ENCODE measurements around the gene CTSD.
"Not testable (repeated sequence)": the region's sequence is repeated elsewhere in the genome, so short reads cannot be mapped to it uniquely, and the experiment has no call there.

CTSD gene

DNA sequence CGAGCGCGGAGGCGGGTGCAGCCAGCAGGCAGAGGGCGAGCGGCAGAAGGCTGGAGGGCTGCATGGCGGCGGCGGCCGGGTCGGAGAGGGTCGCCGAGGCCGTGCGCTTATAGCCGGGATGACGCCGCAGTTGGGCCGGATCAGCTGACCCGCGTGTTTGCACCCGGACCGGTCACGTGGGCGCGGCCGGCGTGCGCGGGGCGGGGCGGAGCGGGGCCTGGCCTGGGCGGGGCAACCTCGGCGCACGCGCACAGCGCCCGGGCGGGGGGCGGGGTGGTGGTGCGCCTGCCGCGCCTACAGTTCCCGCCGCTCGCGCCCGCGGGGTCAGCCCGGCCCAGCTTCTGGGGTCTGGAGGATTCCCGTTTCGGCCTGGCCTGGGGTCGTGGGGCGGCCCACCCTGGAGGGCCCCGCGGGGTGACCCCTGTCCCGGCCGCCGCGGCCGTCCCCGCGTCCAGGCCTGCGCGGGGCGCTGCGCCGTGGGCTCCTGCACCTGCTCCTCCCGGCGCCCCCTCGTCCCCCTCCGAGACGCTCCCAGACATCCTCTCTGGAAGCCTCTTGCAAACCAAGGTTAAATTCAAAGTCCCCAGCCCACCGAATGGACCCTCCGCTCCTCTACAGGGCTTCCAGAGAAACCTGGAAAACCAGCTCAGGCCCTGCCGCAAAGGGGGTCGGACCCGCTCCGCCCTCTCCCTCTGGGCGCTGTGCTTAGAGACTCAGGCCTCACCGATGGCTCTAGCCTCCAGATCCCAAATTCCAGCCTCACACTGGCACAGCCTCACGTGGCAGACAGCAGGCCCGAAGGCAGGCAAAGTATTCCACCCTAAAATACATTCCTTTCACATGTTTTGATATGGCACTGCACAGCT lies at the start of gene CTSD:
Gene CTSD (minus strand): TSS at position 132 of the 866 bp plus-strand sequence. CDS start 68 bp downstream, at position 64.
- peak; percentile 75 for ATAC-seq

DNA sequence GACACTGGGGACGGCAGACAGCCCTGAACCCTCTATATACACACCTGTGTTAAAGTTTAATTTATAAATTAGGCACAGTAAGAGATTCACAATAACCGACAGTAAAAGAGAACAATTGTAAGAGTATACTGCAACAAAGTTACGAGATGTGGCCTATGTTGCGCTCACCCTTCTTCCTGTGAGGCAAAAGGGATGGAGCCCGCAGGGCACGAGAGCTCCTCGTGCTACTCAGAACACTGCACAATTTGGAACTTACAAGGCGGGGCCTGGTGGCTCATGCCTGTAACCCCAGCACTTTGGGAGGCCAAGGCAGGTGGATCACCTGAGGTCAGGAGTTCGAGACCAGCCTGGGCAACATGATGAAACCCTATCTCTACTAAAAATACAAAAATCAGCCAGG lies 49.6 kb upstream of the CTSD start:
- ATAC-seq, DNase-seq: not testable (repeated sequence)

More for the DNA sequence above, at the start of gene CTSD:
- DNase-seq = peak; percentile 96

DNA sequence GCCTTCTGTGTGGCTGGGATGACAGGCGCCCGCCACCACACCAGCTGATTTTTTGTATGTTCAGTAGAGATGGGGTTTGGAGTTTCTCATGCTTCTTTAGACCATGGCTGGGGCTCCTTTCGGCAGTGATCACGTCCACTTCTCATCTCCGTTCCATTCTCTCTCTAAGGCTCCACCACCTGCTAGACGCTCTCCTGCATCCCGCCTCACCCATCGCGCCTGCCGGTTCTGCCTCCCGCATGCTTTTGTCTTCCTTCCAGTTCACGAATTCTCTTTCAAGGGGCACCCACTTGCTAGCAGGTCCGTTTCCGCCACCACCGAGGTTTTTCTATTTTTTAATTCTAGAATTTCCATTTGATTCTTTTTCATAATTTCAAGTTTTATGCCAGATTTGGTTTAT lies 49.1 kb upstream of the CTSD start:
- DNase-seq = no peak
- ATAC-seq = no peak

DNA sequence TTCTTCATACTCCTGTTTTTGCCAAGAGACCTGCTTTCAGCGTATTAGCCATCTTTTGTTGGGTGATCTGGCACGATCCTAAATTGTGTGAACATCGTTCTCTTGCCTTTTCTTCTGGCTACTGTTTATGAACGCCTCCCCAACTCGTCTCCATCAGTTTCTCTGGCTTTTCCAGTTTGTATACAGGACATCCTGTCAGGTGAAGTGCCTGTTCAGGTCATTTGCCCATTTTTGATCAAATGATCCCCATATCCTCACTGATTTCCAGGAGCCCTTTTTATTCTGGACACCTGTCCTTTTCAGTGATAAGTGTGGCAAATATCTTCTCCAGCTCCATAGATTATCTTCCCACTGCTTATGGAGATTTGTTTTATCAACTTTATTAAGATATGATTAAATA lies 48.5 kb upstream of the CTSD start:
- ATAC-seq = no peak

DNA sequence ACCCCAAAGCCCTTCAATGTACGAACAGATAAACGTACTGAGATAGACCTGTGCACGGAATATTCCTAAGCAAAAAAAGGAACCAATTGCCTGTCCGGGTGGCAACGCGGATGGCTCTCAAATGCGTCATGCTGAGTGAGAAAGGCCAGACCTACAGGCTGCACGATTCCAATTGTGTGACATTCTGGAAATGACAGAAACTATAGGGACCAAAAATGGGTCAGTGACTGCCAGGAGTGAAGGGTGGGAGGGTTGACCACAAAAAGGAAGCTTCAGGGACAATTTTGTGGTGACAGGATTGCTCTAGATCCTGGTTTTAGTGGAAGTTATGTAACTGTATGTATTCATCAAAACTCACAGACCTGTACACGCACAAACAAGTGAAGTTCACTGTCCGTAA lies 47.0 kb upstream of the CTSD start:
- no peak for ATAC-seq
- DNase-seq = no peak

More for the DNA sequence above, 48.5 kb upstream of the CTSD start:
- no peak for DNase-seq

DNA sequence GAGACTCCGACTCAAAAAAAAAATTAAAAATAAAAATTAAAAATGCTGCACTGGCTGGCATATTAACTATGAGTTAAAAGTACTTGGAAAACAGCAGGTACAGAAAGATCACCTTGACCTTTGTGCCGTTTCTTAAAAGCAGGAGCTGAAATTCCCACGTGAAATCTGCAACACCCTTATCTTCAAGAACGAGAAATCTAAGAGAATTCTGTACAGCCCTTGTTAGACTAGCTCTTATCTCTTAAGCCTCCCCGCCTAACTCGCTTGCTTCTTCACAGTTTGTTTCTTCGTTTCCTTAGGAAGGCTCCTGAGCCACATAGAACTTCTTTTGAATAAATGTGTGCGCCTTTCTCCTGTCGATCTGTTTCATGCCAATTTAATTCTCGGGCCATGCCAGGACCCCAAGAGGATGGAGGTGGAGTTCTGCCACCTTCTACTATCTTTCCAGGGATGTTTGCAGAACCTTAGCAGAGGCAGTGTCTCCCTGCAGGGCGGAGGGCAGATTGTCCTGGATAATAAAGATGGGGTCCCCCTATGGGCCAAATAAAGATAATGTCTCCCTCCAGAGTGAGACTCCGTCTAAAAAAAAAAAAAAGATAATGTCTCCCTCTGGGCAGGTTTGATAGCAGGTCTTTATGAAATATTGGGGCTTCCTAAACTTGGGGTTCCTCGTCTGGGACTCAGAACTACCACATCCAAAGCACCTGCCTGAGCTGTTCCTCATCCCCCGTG lies 43.7 kb upstream of the CTSD start:
- ATAC-seq = no peak
- no peak for DNase-seq

DNA sequence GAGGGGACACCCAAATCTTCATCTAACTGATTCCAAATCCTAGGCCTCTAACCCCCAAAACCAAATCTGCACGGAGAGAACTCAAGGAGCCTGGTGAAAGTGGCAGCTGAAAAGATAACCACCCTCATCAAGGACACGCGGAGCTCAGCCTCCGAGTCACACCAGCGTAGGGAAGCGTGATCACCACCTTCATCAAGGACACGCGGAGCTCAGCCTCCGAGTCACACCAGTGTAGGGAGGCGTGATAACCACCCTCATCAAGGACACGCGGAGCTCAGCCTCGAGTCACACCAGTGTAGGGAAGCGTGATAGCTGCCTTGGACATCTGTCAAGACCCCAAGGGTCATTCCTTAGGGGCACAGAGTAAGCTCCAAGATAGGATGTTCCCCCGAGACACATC lies 41.8 kb upstream of the CTSD start:
- DNase-seq (no peak), ATAC-seq (no peak)

DNA sequence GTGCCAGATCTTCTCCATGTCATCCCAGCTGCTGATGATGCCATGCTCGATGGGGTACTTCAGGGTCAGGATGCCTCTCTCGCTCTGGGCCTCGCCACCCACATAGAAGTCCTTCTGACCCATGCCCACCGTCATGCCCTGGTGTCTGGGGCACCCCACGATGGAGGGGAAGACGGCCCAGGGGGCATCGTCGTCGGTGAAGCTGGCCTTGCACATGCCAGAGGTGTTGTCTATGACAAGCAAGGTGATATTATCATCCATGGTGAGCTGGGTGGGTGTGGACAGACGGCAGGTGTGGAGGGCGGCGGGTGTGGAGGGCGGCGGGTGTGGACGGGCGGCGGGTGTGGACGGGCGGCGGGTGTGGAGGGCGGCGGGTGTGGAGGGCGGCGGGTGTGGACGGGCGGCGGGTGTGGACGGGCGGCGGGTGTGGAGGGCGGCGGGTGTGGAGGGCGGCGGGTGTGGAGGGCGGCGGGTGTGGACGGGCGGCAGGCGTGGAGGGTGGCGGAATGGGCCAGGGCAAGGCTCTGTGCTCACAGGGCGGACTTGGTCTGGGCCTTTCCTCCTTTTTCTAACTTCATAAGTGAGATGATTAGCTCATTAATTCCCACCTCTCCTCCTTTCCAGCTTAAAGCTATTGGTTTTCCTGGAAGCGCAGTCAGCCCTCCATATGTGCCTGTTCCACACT lies 40.2 kb upstream of the CTSD start:
- ATAC-seq, DNase-seq: not testable (repeated sequence)

DNA sequence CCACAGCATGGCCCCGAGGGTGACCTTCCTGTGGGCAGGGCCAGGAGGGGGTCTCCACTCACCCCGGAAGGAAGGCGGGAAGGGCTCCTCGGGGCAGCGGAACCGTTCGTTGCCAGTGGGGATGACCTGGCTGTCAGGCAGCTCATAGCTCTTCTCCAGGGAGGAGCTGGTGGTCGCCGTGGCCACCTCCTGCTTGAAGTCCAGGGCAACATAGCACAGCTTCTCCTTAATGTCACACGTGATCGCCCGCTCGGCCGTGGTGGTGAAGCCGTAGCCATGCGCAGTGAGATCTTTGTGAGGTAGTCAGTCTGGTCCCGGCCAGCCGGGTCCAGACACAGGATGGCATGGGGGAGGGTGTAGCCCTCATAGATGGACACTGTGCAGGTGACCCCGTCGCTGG lies 39.5 kb upstream of the CTSD start:
- ATAC-seq = no peak
- DNase-seq = no peak

DNA sequence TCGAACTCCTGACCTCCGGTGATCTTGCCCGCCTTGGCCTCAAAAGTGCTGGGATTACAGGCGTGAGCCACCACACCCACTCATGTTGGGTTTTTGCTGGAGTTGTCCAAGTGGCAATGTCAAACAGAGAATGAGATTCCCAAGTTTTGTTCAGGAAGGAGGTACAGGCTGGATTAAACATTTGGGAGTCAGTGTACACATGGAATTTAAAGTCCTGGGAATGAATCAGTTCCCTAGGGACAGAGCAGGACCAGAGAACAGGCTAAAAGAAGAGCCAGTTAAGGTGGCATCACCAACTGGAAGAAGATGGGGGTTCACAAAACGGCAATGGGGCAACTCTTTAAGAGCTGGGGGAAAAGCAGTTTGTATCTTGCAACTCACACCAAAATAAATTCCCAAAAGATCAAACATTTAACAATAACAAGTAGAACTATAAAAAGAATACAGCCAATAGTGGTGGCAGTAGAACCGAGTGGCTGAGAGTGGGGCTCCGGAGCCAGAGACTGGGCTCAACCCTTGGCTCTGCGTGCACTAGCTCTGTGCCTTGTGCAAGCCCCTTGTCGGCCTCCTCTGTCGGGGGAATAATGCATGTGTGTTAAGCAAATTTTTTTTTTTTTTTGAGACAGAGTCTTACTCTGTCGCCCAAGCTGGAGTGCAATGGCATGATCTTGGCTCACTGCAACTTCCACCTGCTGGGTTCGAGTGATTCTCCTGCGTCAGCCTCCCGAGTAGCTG lies 33.8 kb upstream of the CTSD start:
- DNase-seq (no peak), ATAC-seq (no peak)

DNA sequence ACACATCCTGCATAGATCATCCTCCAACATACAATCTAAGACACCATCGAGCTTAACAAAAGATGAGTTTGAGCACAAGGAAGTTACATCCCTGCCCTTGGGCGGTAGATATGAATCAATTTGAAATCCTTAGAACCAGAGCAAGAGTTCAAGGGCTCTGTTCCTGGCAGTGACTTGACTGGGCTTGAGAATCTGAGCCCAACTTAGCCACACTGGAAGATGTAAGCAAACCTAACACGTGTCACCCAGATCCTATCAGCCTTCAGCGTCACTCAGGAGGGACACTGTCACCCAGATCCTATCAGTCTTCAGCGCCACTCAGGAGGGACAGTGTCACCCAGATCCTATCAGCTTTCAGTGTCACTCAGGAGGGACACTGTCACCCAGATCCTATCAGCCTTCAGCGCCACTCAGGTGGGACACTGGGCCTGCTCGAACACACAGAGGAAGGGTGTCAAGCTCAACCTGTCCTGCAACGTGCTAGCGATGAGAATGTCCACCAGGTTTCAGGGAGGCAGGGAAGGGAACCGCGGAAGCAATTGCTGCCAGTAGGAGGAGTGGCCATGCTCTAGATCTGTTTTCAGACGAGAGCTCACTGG lies 32.8 kb upstream of the CTSD start:
- ATAC-seq (no peak), DNase-seq (no peak)

DNA sequence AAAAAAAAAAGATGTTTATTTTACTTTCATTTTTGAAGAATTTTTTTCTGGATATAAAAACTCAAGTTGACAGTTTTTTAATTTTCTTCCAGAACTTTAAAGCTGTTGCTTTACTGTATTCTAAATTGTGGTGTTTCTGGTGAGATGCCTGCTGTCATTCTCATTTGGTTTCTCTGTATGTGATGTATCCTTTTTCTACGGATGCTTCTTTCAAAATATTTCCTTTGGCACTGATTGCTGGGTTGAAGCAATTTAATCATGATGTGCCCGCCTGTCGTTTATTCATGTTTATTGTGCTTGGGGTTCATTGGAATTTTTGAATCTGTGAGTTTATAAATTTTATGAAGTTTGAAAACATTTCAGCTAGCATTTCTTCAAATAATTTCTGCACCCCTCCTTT lies 29.4 kb upstream of the CTSD start:
- ATAC-seq (no peak), DNase-seq (no peak)

DNA sequence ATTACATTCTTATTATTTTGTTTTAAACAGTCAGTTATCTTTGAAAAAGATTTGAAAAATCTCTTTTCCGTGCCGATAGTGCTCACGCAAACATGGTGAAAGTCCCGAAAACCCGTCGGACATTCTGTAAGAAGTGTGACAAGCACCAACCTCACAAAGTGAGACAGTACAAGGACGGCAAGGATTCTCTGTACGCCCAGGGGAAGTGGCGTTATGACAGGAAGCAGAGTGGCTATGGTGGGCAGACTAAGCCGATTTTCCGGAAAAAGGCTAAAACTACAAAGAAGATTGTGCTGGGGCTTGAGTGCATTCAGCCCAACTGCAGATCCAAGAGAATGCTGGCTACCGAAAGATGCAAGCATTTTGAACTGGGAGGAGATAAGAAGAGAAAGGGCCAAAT lies 28.7 kb upstream of the CTSD start:
- no peak for DNase-seq
- ATAC-seq = peak; percentile 28

DNA sequence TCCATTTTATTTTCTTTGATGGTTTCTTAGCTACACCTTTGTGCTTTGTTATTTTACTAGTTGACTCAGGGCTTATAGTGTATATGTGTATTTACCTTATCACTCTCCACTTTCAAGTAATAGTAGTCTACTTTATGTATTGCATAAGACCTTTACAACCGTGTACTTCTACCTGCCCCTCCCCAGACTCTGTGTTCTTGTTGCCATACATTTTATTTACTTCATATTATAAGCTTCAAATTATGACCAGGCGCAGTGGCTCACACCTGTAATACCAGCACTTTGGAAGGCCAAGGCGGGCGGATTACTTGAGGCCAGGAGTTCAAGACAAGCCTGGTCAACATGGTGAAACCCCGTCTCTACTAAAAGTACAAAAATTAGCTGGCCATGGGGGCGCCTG lies 28.2 kb upstream of the CTSD start:
- ATAC-seq = no peak
- no peak for DNase-seq

DNA sequence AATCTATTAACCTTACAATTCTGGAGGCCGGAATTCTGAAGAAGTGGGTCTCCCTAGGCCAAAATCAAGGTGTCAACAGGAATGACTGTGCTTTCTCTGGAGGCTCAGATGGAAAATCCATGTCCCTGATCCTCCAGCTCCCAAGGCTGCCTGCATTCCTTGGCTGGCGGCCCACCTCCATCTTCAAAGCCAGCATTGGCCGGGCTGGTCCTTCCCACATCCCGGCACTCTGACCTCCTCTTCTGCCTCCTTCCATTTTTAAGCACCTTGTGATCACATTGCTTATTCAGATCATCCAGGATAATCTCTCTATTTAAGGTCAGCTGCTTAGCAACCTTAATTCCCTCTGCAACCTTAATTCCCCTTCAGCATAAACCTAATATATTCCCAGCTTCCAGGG lies 22.7 kb upstream of the CTSD start:
- no peak for DNase-seq
- ATAC-seq = no peak

DNA sequence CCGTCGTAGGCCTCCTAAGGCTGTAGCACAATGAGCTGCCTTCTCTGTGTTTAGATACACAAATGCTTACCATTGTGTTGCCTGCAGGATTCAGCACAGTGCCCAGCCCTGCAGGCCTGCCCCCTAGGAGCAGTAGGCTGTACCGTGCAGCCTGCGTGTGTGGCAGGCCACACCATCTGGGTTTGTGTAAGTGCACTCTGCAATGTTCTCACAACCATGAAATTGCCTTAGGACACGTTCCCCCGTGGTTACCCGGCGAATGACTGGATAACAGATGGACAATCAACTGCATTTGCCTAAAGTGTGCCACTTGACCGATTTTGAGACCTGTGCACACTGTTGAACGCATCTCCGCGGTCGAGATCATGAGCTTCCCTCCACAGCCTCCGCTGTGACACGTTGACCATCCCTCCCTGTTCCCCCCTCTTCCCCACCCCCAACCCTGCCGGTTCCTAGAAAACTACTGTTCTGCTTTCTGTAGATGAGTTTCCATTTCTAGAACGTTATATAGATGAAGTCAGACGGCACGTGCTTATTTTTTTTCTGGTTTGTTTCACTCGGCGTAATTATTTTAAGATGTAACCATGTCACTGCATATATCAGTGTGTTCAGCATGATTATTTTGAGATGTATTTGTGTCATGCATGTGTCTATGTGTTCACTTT lies 22.2 kb upstream of the CTSD start:
- ATAC-seq = no peak
- DNase-seq = no peak

DNA sequence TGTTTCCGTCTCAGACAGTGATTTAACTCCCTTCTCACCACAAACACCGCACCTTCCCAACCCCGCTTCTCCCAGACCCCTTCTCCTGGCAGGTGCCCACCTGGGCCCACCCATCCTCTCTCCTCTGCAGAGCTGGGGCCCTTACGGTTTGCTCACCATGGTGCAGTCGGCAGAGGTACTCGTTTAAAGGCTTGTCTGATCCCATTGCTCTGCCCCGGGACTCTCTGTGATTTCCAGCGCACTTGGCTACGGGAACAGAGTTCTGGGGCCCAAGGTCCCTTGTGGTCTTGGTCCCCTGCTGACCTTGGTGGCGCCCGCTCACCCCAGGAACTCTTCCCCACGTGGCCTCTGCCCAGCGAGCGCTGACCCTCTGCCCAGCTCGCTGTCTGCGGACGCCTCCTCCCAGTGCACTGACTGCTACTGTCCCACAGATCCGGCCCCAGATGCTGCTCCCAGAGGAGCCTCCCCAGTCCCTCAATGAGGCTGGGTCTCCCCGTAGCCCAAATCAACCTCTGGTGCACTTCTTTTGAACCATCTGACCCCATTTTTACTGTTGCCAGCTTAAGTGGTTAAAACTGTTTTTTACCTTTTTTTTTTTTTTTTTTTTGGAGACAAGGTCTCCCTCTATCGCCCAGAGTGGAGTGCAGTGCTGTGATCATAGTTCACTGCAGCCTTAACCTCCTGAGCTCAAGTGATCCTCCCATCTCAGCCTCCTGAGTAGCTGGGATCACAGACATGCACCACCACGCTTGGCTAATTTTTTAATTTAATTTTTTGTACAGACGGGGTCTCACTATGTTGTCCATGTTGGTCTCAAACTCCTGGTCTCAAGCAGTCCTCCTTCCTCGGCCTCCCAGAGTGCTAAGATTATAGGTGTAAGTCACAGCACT lies 21.3 kb upstream of the CTSD start:
- no peak for DNase-seq
- no peak for ATAC-seq

DNA sequence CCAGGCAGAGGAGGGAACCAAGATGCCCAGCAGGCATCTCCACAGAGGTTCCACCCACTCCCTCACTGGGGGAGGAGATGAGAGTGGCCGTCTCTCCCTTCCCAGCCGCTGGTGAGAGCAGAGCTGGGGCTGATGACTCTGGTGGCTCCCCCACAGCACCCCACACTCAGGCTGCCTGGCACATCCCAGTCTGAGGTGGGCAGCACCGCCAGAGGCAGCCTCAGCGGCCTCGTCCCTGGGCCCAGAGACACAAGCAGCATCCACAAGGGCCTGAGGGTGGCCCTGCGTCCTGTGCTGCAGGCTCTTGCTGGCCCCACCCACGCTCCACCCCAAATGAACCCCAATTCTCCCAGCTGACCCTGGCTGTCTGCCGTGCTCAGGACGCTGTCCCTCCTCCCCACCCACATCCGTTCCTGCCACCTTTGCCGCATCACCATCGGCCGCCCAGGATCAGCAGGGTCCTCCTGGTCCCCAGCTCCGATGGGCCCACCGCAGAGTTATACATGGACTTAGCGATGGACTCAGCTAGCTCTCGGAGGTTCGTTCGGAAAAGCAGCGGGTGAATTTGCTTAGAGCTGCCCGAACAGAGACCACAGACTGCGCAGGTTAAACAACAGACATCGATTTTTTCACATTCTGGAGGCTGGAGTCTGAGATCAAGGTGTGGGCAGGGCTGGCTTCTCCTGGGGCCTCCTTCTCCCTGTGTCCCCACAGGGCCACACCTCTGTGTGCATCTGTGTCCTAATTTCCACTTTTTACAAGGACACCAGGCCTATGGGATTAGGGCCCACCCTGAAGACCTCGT lies 20.2 kb upstream of the CTSD start:
- no peak for ATAC-seq
- no peak for DNase-seq
